HepG2 (cell line): ENCODE results near the gene S100A5. TPM values are rescaled to one million over a fixed set of nuclear protein-coding genes. Genes with fewer than 3 reads are reported as not detected.

Experiments
- ATAC-seq: fragments of 200-7000 bp; cut with Tn5 transposase; 3 replicates; pipeline ENCODE4 v1.9.1; 2020; ENCODE audit warnings: mild to moderate bottlenecking, moderate library complexity
- BruUV-seq: library from RNA; stranded (reverse); fragments of 400-500 nt; replicated peaks from 2 replicates; lab custom pipeline; 2021; lab: Mats Ljungman, UMichigan
- CTCF ChIA-PET: fragments of 300-600 bp; formaldehyde crosslinking; extraction: SDS; loops from one replicate; lab custom pipeline; 2021; ENCODE audit warnings: low total read pairs, inconsistent platforms, low intra/inter-chr PET ratio; lab: Yijun Ruan, JAX
- POLR2A ChIA-PET: fragments of 350-600 bp; sonication (Branson Sonifier 250); formaldehyde crosslinking; loops from one replicate; lab custom pipeline; 2020; ENCODE audit warnings: antibody characterized with exemption, inconsistent platforms; lab: Yijun Ruan, JAX
- DNase-seq: peaks from one replicate; pipeline ENCODE4 v3.0.0-alpha.2; 2015; ENCODE audit warnings: low spot score
- FAIRE-seq: peaks from 3 replicates; lab custom pipeline; 2011; peaks lifted over from hg19 to GRCh38; lab: Jason Lieb, UNC
- H2AFZ ChIP-seq: one replicate; pipeline ENCODE4 v1.6.1; 2011; ENCODE audit warnings: low read length, inconsistent platforms
- H3K27ac ChIP-seq: fragments of 300-600 bp; 3 replicates; pipeline ENCODE4 v1.8.0; 2011; ENCODE audit warnings: mixed run types, mild to moderate bottlenecking, mixed read lengths, low read length, inconsistent platforms; ENCODE audit not compliant: insufficient read depth; ENCODE audit errors: extremely low read length
- H3K27me3 ChIP-seq, 2 experiments: fragments of 200-600 bp in 1 of 2; 2 replicates in 1 of 2; 3 replicates in 1 of 2; pipeline versions ENCODE4 v1.6.0 to v1.8.0; 2011; ENCODE audit warnings: low read length in 2 of 2, mild to moderate bottlenecking in 2 of 2, moderate library complexity in 2 of 2, inconsistent platforms in 1 of 2; ENCODE audit not compliant: insufficient read depth in 2 of 2, control insufficient read depth in 1 of 2
- H3K36me3 ChIP-seq, 2 experiments: fragments of 200-600 bp in 1 of 2; replicated peaks in 1 of 2; 2 replicates in 1 of 2; 3 replicates in 1 of 2; pipeline versions ENCODE4 v1.5.1 to v1.8.0; 2011; ENCODE audit warnings: low read length in 2 of 2, inconsistent platforms in 1 of 2; ENCODE audit not compliant: insufficient read depth in 2 of 2, control insufficient read depth in 1 of 2
- H3K4me1 ChIP-seq: 2 replicates; pipeline ENCODE4 v1.5.1; 2012; ENCODE audit warnings: low read length, inconsistent platforms; ENCODE audit not compliant: insufficient read depth
- H3K4me2 ChIP-seq: 2 replicates; pipeline ENCODE4 v1.6.0; 2011; ENCODE audit warnings: low read depth, low read length, inconsistent platforms
- H3K4me3 ChIP-seq, 3 experiments: fragments of 200-600 bp in 1 of 3; sonication (generic), shearing (Covaris generic) in 1 of 3; replicated peaks in 1 of 3; 2 replicates each; pipeline ENCODE4 v1.5.1; 2011 to 2016; ENCODE audit warnings: low read length in 3 of 3, inconsistent platforms in 2 of 3, low read depth in 2 of 3, mild to moderate bottlenecking in 2 of 3, control low read depth in 1 of 3, mixed read lengths in 1 of 3; ENCODE audit not compliant: insufficient read depth in 1 of 3
- H3K79me2 ChIP-seq: one replicate; pipeline ENCODE4 v1.6.1; 2011; ENCODE audit warnings: low read length, inconsistent platforms; ENCODE audit not compliant: insufficient read depth
- H3K9ac ChIP-seq: 2 replicates; pipeline ENCODE4 v1.6.0; 2011; ENCODE audit warnings: mild to moderate bottlenecking, low read depth, low read length, inconsistent platforms; ENCODE audit not compliant: insufficient read depth
- H3K9me3 ChIP-seq: 2 replicates; pipeline ENCODE4 v1.5.1; 2012; ENCODE audit warnings: mild to moderate bottlenecking, low read length
- H4K20me1 ChIP-seq: 2 replicates; pipeline ENCODE4 v1.6.0; 2011; ENCODE audit warnings: inconsistent platforms, mild to moderate bottlenecking, low read length, moderate library complexity; ENCODE audit not compliant: insufficient read depth
- GFI1 ChIP-seq: sonication (generic); formaldehyde crosslinking; IDR thresholded peaks from 2 replicates; pipeline ENCODE4 v1.5.0; 2020; ENCODE audit warnings: missing genetic modification reagents, mild to moderate bottlenecking, borderline replicate concordance
- HCFC1 ChIP-seq: fragments of 150-350 bp; IDR thresholded peaks from 2 replicates; pipeline ENCODE4 v1.6.1; 2014; ENCODE audit warnings: low read depth, low read length
- HNRNPUL1 ChIP-seq: fragments of 200-400 bp; formaldehyde crosslinking; IDR thresholded peaks from 2 replicates; pipeline ENCODE4 v1.6.1; 2017; ENCODE audit warnings: low read depth, mild to moderate bottlenecking, low read length, moderate library complexity
- JUNB ChIP-seq: sonication (generic); formaldehyde crosslinking; IDR thresholded peaks from 2 replicates; pipeline ENCODE4 v1.8.0; 2022; ENCODE audit warnings: missing genetic modification reagents, mild to moderate bottlenecking, borderline replicate concordance
- KLF13 ChIP-seq: sonication (generic); formaldehyde crosslinking; IDR thresholded peaks from 2 replicates; pipeline ENCODE4 v1.4.0; 2020; ENCODE audit warnings: mild to moderate bottlenecking, missing genetic modification reagents
- PBX2 ChIP-seq: IDR thresholded peaks from 2 replicates; pipeline ENCODE4 v1.6.1; 2016; ENCODE audit warnings: control low read depth
- ZNF10 ChIP-seq: sonication (generic); formaldehyde crosslinking; IDR thresholded peaks from 2 replicates; pipeline ENCODE4 v1.4.0; 2020; ENCODE audit warnings: mild to moderate bottlenecking, low read depth, missing genetic modification reagents, borderline replicate concordance
- ZNF484 ChIP-seq: sonication (generic); formaldehyde crosslinking; IDR thresholded peaks from 2 replicates; pipeline ENCODE4 v1.5.1; 2020; ENCODE audit warnings: mild to moderate bottlenecking, low read depth, missing genetic modification reagents, borderline replicate concordance
- ZNF607 ChIP-seq: sonication (generic); formaldehyde crosslinking; IDR thresholded peaks from 2 replicates; pipeline ENCODE4 v1.5.1; 2020; ENCODE audit warnings: missing genetic modification reagents, mild to moderate bottlenecking, borderline replicate concordance
- ZNF619 ChIP-seq: sonication (generic); formaldehyde crosslinking; IDR thresholded peaks from 2 replicates; pipeline ENCODE4 v1.4.0; 2020; ENCODE audit warnings: mild to moderate bottlenecking, missing genetic modification reagents
- ZNF704 ChIP-seq: sonication (generic); formaldehyde crosslinking; IDR thresholded peaks from 2 replicates; pipeline ENCODE4 v1.8.1; 2023; ENCODE audit warnings: mild to moderate bottlenecking, inconsistent platforms, moderate library complexity, missing genetic modification reagents, borderline replicate concordance
- WGBS: methylation state at CpG from one replicate; pipeline ENCODE4 v1.1.6; 2017; ENCODE audit warnings: low lambda C conversion rate; 5-methylcytosine and 5-hydroxymethylcytosine counted together
- in situ Hi-C: cut with HindIII; loops from 2 replicates; pipeline ENCODE4 v1.10.0; 2017; ENCODE audit warnings: low pct_unique_long_range_greater_than_20kb; ENCODE audit not compliant: extremely low pct_ligation_motif_present
- intact Hi-C: fragments of 100-400 bp; cut with micrococcal nuclease; formaldehyde crosslinking; loops from one replicate; pipeline ENCODE4 v1.10.0; 2022; ENCODE audit not compliant: unreplicated experiment
- polyA plus RNA-seq, 8 experiments: library from polyadenylated mRNA; depleted of rRNA in 3 of 8; stranded (reverse) in 7 of 8; unstranded in 1 of 8; fragments of >200 nt; fragmentation: Illumina TruSeq in 4 of 8; extraction: Trizol in 4 of 8; gene quantifications; 2 replicates each; pipeline versions ENCODE4 v1.2.1 to v1.2.3, GENCODE V29; 2011 to 2016; ENCODE audit warnings: low read depth in 4 of 8, missing spikeins in 1 of 8, mixed read lengths in 1 of 8; ENCODE audit not compliant: insufficient read depth in 1 of 8
- total RNA-seq, 5 experiments: library from RNA; depleted of rRNA; stranded (reverse); fragments of >200 nt; fragmentation: Illumina TruSeq; extraction: Trizol; gene quantifications; 2 replicates each; pipeline ENCODE4 v1.2.3, GENCODE V29; 2016; ENCODE audit warnings: low read depth in 1 of 5

S100A5 gene
- total and polyA plus RNA-seq, 2 of the 13 experiments (the other 11 are each of a cell fraction or from before 2014, with no cell fraction given), result not detected

GRCh38 chr1:153498746-153499145 is 42.0 kb downstream of the S100A5 start:
- TF ChIP-seq KLF13 (CRISPR knock-in tag) (no peak), ZNF10 (CRISPR knock-in tag) (no peak), GFI1 (no peak), ZNF484 (CRISPR knock-in tag) (no peak), JUNB (CRISPR knock-in tag) (no peak), HNRNPUL1 (no peak), PBX2 (CRISPR knock-in tag) (no peak), ZNF607 (CRISPR knock-in tag) (no peak), ZNF619 (CRISPR knock-in tag) (no peak), ZNF704 (CRISPR knock-in tag) (no peak), HCFC1 (no peak)

More at GRCh38 chr1:153498746-153499145, 42.0 kb downstream of the S100A5 start:
- no peaks in the 10 kb centered on the region for H3K36me3 ChIP-seq
- H3K4me3 ChIP-seq, result no peak overlapping the region
- FAIRE-seq (no peak), DNase-seq (no peak), ATAC-seq (no peak)
- intact Hi-C loops (no loop called here), in situ Hi-C loops (loop anchor here (5.0 kb wide), 1 partner anchor 151 kb away; the partner anchor contains the start of gene PGLYRP4)
- no peak overlapping the region for H3K27ac ChIP-seq
- no peak overlapping the region for H3K4me2 ChIP-seq
- no peaks in the 10 kb centered on the region for H4K20me1 ChIP-seq
- H3K27me3 ChIP-seq, result peaks cover 3 to 6% of the 10 kb centered on the region in 2 experiments; a peak in 3 of 5 replicates
- H3K9me3 ChIP-seq, result no peaks in the 10 kb centered on the region
- BruUV-seq, result no TSS peak
- no peaks in the 10 kb centered on the region for H3K79me2 ChIP-seq
- ChIA-PET CTCF (no interaction called here), POLR2A (no interaction called here)
- no peak overlapping the region for H3K9ac ChIP-seq
- H3K4me1 ChIP-seq, result no peaks in the 10 kb centered on the region
- WGBS, result 0% methylated on average over 2 of the region's 2 CpGs
- no peak overlapping the region for H2AFZ ChIP-seq
